ENCODE data around the gene CABP4.

Gene CABP4

DNA sequence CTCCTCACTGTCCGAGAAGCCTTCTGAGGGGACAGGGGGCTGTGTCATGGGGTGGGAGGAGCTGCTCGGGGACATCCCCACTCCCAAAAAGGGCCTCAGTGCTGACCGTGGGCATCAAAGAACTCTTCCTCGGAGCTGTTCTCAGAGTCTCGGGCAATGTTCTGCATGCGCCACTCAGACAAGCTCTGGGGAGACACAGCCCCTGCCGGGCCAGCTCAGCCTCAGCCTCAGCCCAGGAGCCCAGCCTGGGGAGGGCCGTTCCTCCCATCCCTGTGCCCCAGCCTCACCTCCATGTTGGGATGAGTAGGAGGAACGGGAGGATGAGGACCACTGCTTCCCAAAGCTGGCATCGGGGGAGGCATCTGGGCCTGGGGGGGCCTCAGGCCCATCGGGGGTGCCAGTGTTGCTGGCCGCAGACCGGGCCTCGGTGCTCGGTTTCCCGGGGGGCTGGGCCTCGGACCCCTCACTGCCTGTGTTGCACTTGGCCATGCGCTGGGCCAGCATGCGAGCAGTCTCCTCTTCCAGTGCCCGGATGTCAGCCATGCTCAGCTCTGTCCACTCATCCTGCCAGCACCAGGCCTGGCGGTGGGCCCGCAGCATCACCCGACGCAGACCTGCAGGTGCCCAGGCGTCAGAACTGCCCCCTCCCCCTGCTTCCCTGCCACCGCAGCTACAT lies 44.8 kb downstream of the CABP4 start:
- DNase-seq = no peak

DNA sequence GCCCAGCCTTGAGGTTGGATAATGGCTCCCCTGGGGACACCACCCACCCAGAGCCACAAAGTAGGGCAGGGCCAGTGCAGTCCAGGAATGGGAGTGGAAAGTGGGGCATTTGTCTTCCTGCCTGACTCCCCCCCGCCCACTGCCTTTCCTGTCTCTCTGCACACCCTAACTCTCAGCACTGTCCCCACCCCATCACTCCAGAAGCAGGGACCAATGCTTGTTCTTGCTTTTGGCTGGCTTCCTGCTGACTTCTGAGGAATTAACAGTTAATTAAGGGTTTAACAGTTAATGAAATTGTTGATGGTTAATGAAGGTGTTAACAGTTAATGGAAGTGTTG lies 45.3 kb downstream of the CABP4 start:
- no peak for DNase-seq

DNA sequence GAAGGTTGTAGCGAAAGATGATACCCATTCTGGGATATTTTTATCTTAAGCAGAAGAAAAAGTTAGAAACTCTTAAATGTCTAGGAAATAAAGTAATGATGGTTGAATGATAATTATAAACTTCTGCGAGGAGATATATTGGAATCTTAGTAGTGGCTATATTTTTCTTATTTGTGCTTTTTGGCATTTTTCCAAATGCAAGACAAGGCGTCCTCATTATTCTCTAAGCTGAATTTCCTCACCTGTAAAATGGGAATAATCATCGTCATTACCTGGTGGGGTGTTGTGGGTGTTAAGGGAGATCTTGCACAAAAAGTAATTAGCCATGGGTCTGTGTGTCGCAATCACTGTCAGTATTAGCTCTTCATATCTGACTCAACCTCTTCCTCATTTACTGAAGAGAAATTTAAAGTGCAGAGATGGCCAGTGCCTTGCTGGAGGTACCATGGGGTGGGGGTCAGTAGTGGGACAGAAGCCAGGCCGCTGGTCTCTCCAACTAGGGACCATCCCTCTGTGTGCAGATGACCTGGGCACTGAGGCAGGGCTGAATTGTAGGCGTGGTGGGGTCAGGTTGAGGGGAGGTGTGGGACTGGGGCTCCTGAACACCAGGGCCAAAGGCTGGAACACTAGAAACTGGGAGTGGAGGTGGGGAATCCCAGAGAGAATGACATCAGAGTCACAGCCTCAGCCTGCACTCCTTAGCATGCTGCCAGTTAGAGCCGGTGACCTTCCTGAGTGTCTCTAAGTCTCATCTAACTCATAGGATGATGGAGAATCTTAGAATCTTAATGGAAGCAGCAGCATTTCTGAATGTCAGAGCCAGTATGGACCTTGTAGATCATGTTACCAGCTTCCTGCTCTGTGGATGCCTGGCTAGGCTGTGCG lies 45.9 kb downstream of the CABP4 start:
- DNase-seq = no peak

DNA sequence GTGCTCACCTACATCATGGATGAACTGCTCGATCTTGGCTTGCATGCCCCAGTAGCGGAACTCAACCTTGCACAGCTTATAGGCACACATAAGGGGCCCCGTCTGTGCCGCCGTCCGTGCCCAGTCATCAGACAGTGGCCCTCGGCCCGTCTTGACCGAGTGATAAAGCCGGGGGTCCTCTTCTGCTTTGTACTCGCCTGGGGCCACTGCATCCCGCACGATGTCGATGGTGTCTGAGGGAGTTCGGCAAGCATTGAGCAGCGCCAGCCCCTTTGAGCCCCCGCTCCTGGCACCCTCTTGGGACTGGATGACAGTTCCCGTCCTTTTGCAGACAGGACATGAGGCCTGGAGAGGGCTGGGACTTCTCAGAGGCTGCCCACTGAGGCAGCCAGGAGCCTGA lies 46.7 kb downstream of the CABP4 start:
- DNase-seq = no peak

DNA sequence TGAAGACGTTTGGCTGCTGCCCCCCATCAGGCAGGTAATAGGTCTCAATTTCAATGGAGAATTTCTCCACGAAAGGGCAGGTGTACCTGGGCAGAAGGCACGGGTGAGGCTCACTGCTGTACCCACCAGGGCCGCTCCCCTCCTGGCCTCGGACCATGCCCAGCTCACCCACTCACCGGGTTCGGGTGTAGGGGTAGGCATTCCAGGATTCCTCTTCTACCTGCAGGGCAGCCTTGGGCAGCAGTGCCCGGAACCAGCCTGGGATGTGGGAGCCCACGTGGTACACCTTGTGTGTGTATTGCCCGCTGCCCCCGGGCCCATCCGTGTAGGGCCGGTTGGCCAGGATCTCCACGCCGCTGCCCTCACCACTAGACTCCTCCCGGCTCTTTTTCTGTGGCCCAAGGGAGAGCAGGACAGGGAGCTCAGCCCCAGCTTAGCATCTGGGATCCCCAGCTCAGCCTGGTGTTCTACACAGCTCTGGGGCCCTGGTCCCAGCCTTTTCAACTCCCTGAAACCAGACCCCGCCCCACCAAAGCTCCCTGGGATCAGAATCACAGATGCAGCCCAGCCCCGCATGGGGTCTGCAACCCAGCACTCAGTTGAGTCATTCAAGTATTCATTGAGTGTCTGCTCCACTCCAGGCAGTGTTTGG lies 47.3 kb downstream of the CABP4 start:
- DNase-seq = no peak

DNA sequence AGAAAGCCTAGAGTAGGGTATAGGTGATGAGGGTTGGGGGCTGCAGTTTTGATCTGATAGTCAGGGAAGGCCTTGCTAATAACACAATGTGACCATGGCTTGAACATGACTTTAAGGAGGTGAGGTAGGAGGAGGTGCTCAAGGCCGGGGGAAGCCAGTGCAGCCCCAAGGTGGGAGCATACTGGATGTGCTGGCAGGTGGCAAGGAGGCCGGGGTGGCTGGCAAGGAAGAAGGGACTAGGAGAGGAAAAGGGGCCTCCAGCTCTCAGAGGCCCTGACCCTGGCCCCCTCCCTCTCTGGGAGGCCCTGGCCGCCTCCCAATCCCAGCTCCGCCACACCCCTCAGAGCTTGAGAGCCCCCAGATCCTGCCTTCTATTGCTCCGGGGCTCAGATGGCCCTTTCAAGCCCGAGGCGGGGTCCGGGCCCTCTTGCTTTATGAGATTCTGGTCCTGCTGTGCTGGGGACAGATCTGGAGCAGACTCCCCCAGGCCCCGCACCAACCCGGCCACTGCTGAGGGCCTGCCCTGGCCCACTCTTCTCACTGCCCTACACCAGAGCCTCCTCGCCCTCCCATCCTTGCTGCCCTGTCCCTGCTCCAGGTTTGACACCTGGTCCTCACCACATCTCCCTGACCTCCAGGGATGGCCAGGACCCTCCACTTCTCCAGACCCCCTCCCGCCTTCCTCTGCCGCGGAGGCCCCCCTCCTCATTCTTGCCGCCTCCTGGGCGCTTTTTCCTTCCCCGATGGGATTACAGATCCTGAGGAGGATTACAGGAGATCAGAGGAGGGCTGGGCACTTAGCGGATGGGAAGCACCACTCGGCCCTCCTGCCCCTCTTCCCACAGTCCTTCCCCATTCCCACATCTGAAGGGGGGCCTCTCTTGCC lies 48.2 kb downstream of the CABP4 start:
- DNase-seq = no peak

DNA sequence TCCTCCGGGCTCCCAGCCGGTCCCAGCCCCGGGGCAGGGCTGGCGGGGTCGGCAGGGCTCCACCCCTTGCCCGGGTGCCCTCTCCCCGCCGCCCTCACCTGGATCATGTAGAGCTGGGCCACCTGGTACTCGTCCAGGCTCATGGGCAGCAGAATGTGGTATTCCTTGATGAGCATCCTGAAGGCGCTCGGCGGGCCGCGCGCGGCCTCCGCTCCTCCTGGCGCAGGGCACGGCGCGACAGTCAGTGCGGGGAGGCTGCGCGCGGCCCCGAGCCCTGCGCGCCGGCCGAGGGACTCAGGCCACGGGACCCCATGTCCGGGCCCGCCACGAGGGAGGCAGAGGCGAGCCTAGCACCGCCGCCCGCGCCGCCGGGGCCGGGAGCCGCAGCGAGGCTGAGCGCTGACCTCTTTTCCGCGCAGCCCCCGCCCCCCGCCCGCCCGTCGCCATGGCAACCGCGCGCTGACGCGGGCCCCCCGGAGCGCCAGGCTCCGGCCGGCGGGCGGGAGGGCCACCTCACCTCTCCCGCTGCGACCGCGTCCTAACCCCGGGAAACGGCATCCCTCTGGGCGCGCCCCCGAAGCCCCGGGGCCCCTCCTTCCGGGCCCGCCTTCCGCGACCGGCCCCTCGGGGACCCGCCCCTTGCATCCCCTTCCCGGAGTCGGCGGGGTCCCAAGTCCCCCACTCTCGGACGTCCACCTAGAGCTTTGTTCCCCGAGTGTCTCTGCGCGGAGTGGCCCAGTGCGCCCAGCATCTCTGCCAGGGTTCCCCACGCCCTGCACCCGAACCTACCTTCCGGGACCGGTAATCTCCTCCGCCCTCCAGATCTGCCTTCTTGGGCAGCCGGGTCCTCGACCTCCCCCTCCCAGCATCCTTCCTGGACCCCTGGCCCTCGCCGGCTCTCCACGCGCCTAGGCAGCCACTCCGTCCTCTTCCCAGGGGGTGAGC lies 49.1 kb downstream of the CABP4 start:
- DNase-seq = no peak

DNA sequence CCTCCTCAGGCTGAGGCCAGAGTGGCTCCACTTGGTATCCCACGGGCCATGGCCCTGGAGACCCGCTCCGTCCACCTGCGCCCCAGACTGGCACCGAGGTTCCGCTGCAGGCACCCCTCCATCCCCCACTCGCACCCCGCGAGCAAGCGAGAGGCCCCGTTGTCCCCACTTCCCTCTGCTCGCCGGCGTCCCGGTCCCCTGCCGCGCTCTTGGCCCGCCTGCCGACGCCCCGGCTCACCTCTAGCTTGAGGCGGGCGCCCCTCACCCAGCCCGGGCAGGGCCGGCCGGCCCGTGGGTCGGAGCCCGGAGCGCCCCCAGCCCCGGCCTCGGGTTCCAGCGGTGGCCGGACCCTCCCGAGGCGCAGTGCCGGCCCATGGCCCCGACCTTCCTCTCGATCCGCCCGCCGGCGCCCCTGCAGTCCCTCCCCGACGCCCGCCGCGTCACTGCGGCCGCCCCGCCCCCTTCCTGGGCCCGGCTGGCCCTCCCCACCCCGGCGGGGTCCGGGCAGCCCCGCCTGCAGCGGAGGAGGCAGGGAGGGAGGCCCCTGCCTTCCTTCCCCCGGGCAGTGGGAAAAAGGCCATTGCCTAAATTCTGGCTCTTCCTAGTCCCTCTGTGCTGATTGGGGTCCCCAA lies 49.9 kb downstream of the CABP4 start, which contains the start of gene PITPNM1:
PITPNM1 (minus strand) TSS at position 414 of the 632 bp plus-strand sequence. CDS start 1,183 bp downstream, outside the sequence.
- no peak for DNase-seq

DNA sequence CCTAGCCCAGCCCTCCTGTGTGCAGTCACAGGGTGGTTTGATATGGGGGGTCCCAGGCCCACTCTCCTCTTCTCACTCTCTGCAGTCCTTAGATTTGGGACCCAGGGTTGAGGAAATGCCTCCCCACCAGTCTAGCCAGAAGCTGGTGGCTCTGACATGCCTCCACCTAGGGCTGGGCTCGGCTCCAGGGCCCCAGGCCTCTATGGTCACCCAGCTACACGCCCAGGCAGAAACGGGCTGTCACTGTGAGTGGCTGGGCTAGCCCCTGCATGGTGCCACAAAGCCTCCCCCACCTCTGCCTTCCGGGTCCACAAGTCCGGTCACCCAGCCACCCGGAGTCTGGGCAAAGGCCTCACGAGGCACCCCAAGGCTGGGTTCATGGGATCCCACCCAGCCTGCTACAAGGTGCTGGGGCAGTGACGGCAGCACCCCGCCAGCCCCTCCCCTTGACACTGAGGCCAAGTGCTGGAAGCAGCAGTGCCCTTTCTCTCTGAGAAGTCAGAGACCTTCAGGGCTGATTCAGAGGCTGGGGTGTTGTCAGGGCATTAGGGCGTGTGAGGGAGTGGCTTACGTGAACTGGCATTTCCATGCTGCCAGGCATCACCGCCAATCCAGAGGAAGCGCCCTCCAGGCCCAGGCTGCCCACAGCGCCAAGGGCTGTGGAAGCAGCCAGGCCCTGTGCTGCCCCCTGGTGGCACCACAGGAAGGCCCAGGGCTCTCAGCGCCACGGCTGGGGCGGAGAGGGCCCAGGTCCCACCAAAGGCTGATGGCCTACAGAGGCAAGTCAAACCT lies 50.6 kb downstream of the CABP4 start:
- peak; percentile 89 for DNase-seq

DNA sequence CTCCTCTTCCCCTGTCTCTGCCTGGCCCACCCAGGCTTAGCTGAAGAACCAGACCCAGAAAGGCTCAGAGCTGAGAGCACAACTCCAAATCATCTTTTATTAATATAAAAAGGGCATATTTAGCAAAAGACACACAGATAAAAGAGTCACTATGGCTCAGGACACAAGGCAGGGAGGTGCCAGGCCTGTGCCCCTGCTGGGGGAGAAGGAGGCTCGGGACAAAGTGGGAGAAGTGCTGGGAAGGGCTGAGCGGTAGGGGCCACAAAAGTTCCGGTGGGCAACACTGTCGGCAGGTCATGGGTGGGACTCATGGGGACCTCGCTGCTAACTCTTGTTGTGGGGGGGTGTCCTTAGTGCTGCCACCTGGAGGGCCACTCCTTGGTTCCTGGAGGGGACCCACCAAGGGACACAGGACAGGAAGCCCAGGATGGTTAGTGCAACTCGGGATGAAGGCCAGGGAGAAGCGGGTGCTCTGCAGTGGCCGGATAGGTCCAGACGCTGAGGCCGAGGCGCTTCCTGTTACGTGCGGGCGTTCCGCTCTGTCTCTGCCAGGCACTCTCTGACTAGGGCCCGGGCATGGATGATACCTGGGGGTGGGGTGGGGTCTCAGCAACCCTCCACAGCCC lies 51.4 kb downstream of the CABP4 start:
- no peak for DNase-seq

DNA sequence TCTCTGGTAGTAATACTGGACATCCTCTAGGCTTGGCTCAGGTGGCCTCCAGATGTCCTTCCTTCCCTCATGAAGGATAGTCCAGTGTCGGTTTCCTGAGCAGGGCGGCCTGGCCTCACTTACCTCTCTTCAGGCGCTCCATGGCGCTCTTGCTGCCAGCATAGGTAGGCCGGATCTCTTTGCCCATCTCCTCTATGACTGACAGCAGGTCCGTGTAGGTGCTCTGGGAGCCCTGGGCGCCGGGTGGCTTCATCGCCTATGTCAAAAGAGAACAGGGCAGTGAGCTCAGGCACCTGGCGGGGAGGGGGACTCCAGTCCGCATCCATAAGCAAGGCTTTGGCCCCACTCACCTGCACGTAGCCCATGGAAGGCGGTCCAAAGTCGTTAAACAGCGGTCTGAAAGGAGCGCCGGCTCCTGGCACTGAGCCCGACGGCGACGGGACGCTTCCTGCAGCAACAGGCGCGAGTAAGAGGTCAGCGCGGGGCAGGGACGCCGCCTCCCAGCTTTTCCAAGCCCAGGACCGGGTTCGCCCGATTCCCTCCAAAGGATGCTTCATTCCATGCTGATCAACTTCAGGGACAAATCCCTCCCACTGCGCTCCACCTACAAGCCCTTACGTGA lies 52.2 kb downstream of the CABP4 start:
- no peak for DNase-seq

DNA sequence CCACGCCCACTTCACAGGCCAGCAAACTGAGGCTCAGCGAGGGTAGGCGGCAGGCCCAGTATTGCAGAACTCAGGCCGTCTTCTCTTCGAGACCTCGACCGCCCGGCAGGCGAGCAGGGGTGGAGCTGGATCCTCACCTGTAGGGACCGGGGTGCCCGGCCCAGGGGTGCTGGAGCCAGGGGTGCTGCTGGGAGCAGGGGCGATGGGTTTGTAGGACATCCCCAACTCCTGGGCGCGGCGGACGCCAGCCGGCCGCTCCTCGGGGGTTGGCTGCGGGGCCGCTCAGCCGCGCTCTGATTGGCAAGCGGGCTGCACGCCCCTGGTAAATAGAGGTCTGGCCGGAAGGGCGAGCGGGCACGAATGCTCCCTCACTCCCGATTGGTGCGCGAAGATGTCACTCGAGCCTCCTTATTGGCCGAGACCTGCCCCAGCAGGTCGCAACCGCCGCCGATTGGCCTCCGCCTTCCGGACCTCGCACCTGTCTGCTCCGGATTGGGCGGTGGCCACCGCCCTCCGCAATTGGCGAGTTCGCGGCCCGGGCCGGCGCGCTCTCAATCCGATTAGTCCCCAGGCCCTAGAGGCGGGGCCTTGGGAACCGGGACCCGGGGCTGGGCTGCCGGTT lies 52.8 kb downstream of the CABP4 start, which contains the start of gene CDK2AP2:
CDK2AP2 (minus strand) TSS at position 299 of the 622 bp plus-strand sequence; CDS start at position 219, 80 bp downstream.
- peak; percentile 99 for DNase-seq

DNA sequence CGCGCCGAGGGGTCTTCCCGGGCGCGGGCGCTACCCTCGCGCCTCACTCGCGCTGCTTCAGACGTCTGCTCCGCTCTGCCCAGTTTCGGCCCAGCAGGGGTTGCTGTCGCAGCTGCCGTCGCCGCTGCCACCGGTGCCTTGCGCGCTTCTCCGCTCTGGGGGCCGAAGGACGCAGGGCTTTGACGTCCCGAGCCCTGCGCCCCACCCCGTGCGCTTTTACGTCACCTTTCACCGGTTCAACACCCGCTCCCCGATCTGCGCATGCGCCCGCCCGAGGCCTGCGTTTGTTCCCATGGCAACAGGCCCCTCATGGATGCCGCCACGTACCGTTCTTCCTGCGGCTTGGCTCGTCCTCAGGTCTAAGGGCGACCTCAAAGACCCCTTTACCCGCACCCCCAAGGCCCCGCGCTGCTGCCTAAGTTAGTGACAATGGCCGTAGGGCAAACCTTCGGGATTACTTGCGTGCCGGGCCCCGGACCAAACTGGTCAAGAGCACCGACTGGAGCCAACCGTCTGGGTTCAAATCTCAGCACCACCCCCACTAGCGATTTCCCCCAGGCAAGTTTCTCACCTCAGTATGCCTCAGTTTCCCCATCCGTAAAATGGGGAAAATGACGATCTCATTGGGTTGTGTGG lies 53.5 kb downstream of the CABP4 start:
- peak; percentile 90 for DNase-seq

DNA sequence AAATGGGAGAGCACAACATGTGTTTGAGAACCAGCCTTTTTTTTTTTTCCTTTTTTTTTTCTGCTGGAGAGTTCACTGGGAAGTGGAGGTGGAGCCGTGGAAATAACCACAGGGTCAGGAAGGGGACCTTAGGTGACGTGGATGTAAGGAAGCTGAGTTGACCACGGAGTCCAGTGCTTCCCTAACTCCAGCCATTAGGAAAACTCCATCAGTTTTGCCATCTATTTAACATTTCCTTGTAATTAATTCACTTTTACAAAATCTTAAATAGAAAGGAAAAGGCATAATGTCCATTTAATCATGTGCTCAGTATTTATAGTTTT lies 54.8 kb downstream of the CABP4 start:
- DNase-seq = no peak
